H9 (cell line): ENCODE measurements around the gene PTPN11. TPM values are rescaled to one million over a fixed set of nuclear protein-coding genes. Genes with fewer than 3 reads are reported as not detected.

Experiments
- DNase-seq: peaks from one replicate; pipeline ENCODE4 v3.0.0-alpha.2; 2017
- H2AFZ ChIP-seq: one replicate; pipeline ENCODE4 v1.6.1; 2013; ENCODE audit warnings: mild to moderate bottlenecking, low read length, control low read depth, moderate library complexity
- H2AK5ac ChIP-seq: 2 replicates; pipeline ENCODE4 v1.6.1; 2013; ENCODE audit warnings: low read length, control low read depth, mixed read lengths; ENCODE audit not compliant: insufficient read length
- H2BK120ac ChIP-seq: one replicate; pipeline ENCODE4 v1.6.1; 2013; ENCODE audit warnings: low read depth, mild to moderate bottlenecking, low read length, control low read depth, inconsistent platforms; ENCODE audit not compliant: poor library complexity, severe bottlenecking
- H2BK12ac ChIP-seq: 2 replicates; pipeline ENCODE4 v1.6.1; 2013; ENCODE audit warnings: low read length, control low read depth, mixed read lengths, low read depth; ENCODE audit not compliant: insufficient read length
- H2BK15ac ChIP-seq: 2 replicates; pipeline ENCODE4 v1.6.1; 2013; ENCODE audit warnings: low read depth, low read length, control low read depth
- H2BK20ac ChIP-seq: one replicate; pipeline ENCODE4 v1.6.1; 2013; ENCODE audit warnings: low read depth, mild to moderate bottlenecking, low read length, control low read depth, inconsistent platforms; ENCODE audit not compliant: poor library complexity, severe bottlenecking
- H2BK5ac ChIP-seq: 2 replicates; pipeline ENCODE4 v1.6.1; 2013; ENCODE audit warnings: low read length, control low read depth, mixed read lengths; ENCODE audit not compliant: insufficient read length
- H3K14ac ChIP-seq: 2 replicates; pipeline ENCODE4 v1.6.1; 2013; ENCODE audit warnings: low read length, control low read depth; ENCODE audit not compliant: insufficient read depth
- H3K18ac ChIP-seq: 2 replicates; pipeline ENCODE4 v1.6.1; 2013; ENCODE audit warnings: low read depth, mild to moderate bottlenecking, mixed read lengths, low read length, control low read depth; ENCODE audit not compliant: insufficient read length
- H3K23ac ChIP-seq: 2 replicates; pipeline ENCODE4 v1.6.1; 2013; ENCODE audit warnings: low read length, control low read depth, mixed read lengths, low read depth; ENCODE audit not compliant: insufficient read length
- H3K23me2 ChIP-seq: 2 replicates; pipeline ENCODE4 v1.6.1; 2013; ENCODE audit warnings: low read depth, mild to moderate bottlenecking, mixed read lengths, low read length, control low read depth; ENCODE audit not compliant: insufficient read length, poor library complexity, severe bottlenecking
- H3K27ac ChIP-seq: 2 replicates; pipeline ENCODE4 v1.5.1; 2013; ENCODE audit warnings: low read length, control low read depth, mixed read lengths, low read depth; ENCODE audit not compliant: insufficient read length
- H3K27me3 ChIP-seq: 2 replicates; pipeline ENCODE4 v1.6.1; 2013; ENCODE audit warnings: low read length, control low read depth, inconsistent platforms; ENCODE audit not compliant: insufficient read depth
- H3K4ac ChIP-seq: 2 replicates; pipeline ENCODE4 v1.6.1; 2013; ENCODE audit warnings: low read depth, mild to moderate bottlenecking, control low read depth, inconsistent platforms, low read length, moderate library complexity
- H3K4me1 ChIP-seq: 2 replicates; pipeline ENCODE4 v1.6.1; 2013; ENCODE audit warnings: low read length, control low read depth, inconsistent platforms; ENCODE audit not compliant: insufficient read depth
- H3K4me2 ChIP-seq: 2 replicates; pipeline ENCODE4 v1.6.1; 2013; ENCODE audit warnings: low read length, control low read depth, mixed read lengths; ENCODE audit not compliant: insufficient read length, insufficient read depth
- H3K56ac ChIP-seq: 2 replicates; pipeline ENCODE4 v1.6.1; 2013; ENCODE audit warnings: low read depth, mild to moderate bottlenecking, mixed read lengths, low read length, control low read depth; ENCODE audit not compliant: insufficient read length
- H3K79me1 ChIP-seq: 2 replicates; pipeline ENCODE4 v1.6.1; 2013; ENCODE audit warnings: low read depth, mild to moderate bottlenecking, moderate library complexity, low read length, control low read depth, inconsistent platforms; ENCODE audit not compliant: insufficient read depth, poor library complexity, severe bottlenecking
- H3K79me2 ChIP-seq: 2 replicates; pipeline ENCODE4 v1.6.1; 2013; ENCODE audit warnings: low read length, control low read depth, inconsistent platforms; ENCODE audit not compliant: insufficient read depth
- H3K9ac ChIP-seq: 2 replicates; pipeline ENCODE4 v1.6.1; 2013; ENCODE audit warnings: low read length, control low read depth, mixed read lengths; ENCODE audit not compliant: insufficient read length; ENCODE audit errors: extremely low read depth
- H3K9me3 ChIP-seq: one replicate; pipeline ENCODE4 v1.6.1; 2013; ENCODE audit warnings: low read depth, low read length, inconsistent platforms; ENCODE audit not compliant: control insufficient read depth
- H3T11ph ChIP-seq: one replicate; pipeline ENCODE4 v1.6.1; 2013; ENCODE audit warnings: mild to moderate bottlenecking, low read length, control low read depth, inconsistent platforms
- H4K20me1 ChIP-seq: one replicate; pipeline ENCODE4 v1.6.1; 2013; ENCODE audit not compliant: control insufficient read depth, insufficient read length, insufficient read depth
- H4K5ac ChIP-seq: 2 replicates; pipeline ENCODE4 v1.6.1; 2013; ENCODE audit warnings: low read depth, mild to moderate bottlenecking, mixed read lengths, low read length, control low read depth; ENCODE audit not compliant: insufficient read length
- H4K8ac ChIP-seq: replicated peaks from 2 replicates; pipeline ENCODE4 v1.6.1; 2013; ENCODE audit warnings: low read length, control low read depth, mixed read lengths, low read depth; ENCODE audit not compliant: insufficient read length
- H4K91ac ChIP-seq: 2 replicates; pipeline ENCODE4 v1.6.1; 2013; ENCODE audit warnings: low read depth, mild to moderate bottlenecking, moderate library complexity, mixed read lengths, low read length, control low read depth; ENCODE audit not compliant: insufficient read length
- H3K27ac Mint-ChIP-seq, 3 experiments: 2 replicates in 2 of 3; 3 replicates in 1 of 3; pipeline ENCODE4 v1.8.0; 2020 to 2021; ENCODE audit warnings: mixed read lengths in 3 of 3, mild to moderate bottlenecking in 1 of 3, moderate library complexity in 1 of 3
- H3K27me3 Mint-ChIP-seq: 2 replicates; pipeline ENCODE4 v1.8.0; 2021; ENCODE audit warnings: low read depth, mild to moderate bottlenecking, moderate library complexity, mixed read lengths
- H3K36me3 Mint-ChIP-seq, 3 experiments: 2 replicates in 2 of 3; 3 replicates in 1 of 3; pipeline ENCODE4 v1.8.0; 2020 to 2021; ENCODE audit warnings: low read depth in 3 of 3, mixed read lengths in 3 of 3; ENCODE audit not compliant: insufficient read depth in 1 of 3
- H3K4me1 Mint-ChIP-seq, 2 experiments: 2 replicates each; pipeline ENCODE4 v1.8.0; 2020; ENCODE audit warnings: mixed read lengths in 2 of 2
- H3K4me3 Mint-ChIP-seq, 2 experiments: 2 replicates in 1 of 2; 3 replicates in 1 of 2; pipeline ENCODE4 v1.8.0; 2020 to 2021; ENCODE audit warnings: mild to moderate bottlenecking in 2 of 2, mixed read lengths in 2 of 2, moderate library complexity in 1 of 2
- H3K9me3 Mint-ChIP-seq, 2 experiments: 2 replicates in 1 of 2; 3 replicates in 1 of 2; pipeline ENCODE4 v1.8.0; 2020; ENCODE audit warnings: mild to moderate bottlenecking in 2 of 2, mixed read lengths in 2 of 2, moderate library complexity in 1 of 2
- CTCF ChIP-seq: fragments of 200-600 bp; sonication (generic); conservative IDR thresholded peaks from 3 replicates; pipeline ENCODE4 v1.8.0; 2021; ENCODE audit warnings: antibody characterized with exemption, mild to moderate bottlenecking
- WGBS: extraction: QIAGEN DNeasy Blood & Tissue Kit; methylation state at CpG from one replicate; pipeline ENCODE4 v1.1.7; 2013; ENCODE audit warnings: missing lambda C conversion rate, low lambda C conversion rate, mixed read lengths; ENCODE audit not compliant: insufficient read length; ENCODE audit errors: extremely low coverage; 5-methylcytosine and 5-hydroxymethylcytosine counted together
- total RNA-seq: library from RNA; stranded (reverse); gene quantifications from 2 replicates; pipeline ENCODE4 v1.2.1, GENCODE V29; 2021

PTPN11 gene
- total RNA-seq, 1 experiment from 2014 or later = 112 TPM

GRCh38 chr12:112409906-112410244 lies 8.9 kb upstream of the PTPN11 start:
- TF ChIP-seq CTCF = no peak
- Histone ChIP-seq H3K56ac (no peak overlapping the region), H3K18ac (no peak overlapping the region), H3K4me1 (no peaks in the 10 kb centered on the region), H3K9me3 (no peaks in the 10 kb centered on the region), H2AFZ (no peak overlapping the region), H3K79me2 (peaks cover 2% of the 10 kb centered on the region; the same call in 1 of the 2 replicates), H4K5ac (no peak overlapping the region), H3K14ac (no peak overlapping the region), H3K4ac (no peak overlapping the region), H2BK5ac (no peak overlapping the region), H3K79me1 (peaks cover 8% of the 10 kb centered on the region), H3K23me2 (no peaks in the 10 kb centered on the region), H3K23ac (no peak overlapping the region), H3K27me3 (no peaks in the 10 kb centered on the region), H4K8ac (no peak overlapping the region), H3K27ac (no peak overlapping the region), H2AK5ac (no peak overlapping the region), H2BK12ac (no peak overlapping the region), H4K20me1 (no peaks in the 10 kb centered on the region), H3K4me2 (no peak overlapping the region), H4K91ac (no peak overlapping the region), H3T11ph (no peak overlapping the region), H2BK15ac (no peak overlapping the region), H3K9ac (no peak overlapping the region), H2BK120ac (no peak overlapping the region), H2BK20ac (no peak overlapping the region)
- no CpG with 5 or more reads among the region's 14 CpGs for WGBS
- no peaks in the 10 kb centered on the region; a peak in 1 of 5 replicates for H3K9me3 Mint-ChIP-seq
- no peak for DNase-seq
- peaks cover 1% of the 10 kb centered on the region for H3K27me3 Mint-ChIP-seq
- peaks cover 40 to 46% (median 41%) of the 10 kb centered on the region in 3 experiments for H3K36me3 Mint-ChIP-seq
- H3K27ac Mint-ChIP-seq = no peak overlapping the region
- peak overlapping the region; percentile 100; a peak in 4 of 5 replicates for H3K4me3 Mint-ChIP-seq
- H3K4me1 Mint-ChIP-seq = peaks cover 12 to 14% of the 10 kb centered on the region in 2 experiments
